Suppressor macrophage (primary cell): ENCODE measurements around the gene MRGPRX1.
"Not testable (repeated sequence)": the region's sequence is repeated elsewhere in the genome, so short reads cannot be mapped to it uniquely, and the experiment has no call there.

Source experiments
- DNase-seq, 4 experiments: peaks; one replicate each; pipeline ENCODE4 v3.0.0-alpha.2; 2020 to 2022
- total RNA-seq, 17 experiments: gene quantifications; one replicate each; lab custom pipeline; 2026; ENCODE audit warnings: mixed read lengths in 6 of 17, inconsistent platforms in 3 of 17; lab: John Stamatoyannopoulos, UW

MRGPRX1 gene
- total RNA-seq = 0 to 1.2 (median 0) reads per million in 17 experiments

GRCh38 chr11:18939314-18939713 lies at the start of gene MRGPRX1:
TSS of gene MRGPRX1 (minus strand) at chr11:18939414. CDS start at chr11:18934784, 4,630 bp downstream.
- DNase-seq = no peak

- no peak for DNase-seq
These were observed 48.4 kb upstream of the MRGPRX1 start for GRCh38 chr11:18987454-18988231.

- no peak for DNase-seq
These were observed 47.5 kb upstream of the MRGPRX1 start for GRCh38 chr11:18986744-18987143.

GRCh38 chr11:18981897-18982296 lies 42.7 kb upstream of the MRGPRX1 start:
- DNase-seq = no peak

- DNase-seq = no peak
These were observed 35.0 kb upstream of the MRGPRX1 start for GRCh38 chr11:18974192-18974591.

- DNase-seq = no peak
These were observed 33.1 kb upstream of the MRGPRX1 start for GRCh38 chr11:18972336-18972735.

GRCh38 chr11:18969720-18970119 lies 30.5 kb upstream of the MRGPRX1 start:
- DNase-seq = no peak

GRCh38 chr11:18958221-18958910 lies 19.2 kb upstream of the MRGPRX1 start:
- DNase-seq = no peak

GRCh38 chr11:18956630-18957029 lies 17.4 kb upstream of the MRGPRX1 start:
- DNase-seq = no peak

GRCh38 chr11:18936002-18936673 lies 3.1 kb downstream of the MRGPRX1 start:
- DNase-seq = no peak

GRCh38 chr11:18934195-18934814 lies 4.9 kb downstream of the MRGPRX1 start:
- no peak for DNase-seq

GRCh38 chr11:18927550-18928322 lies 11.5 kb downstream of the MRGPRX1 start:
- no peak for DNase-seq

GRCh38 chr11:18925426-18925825 lies 13.8 kb downstream of the MRGPRX1 start:
- not testable (repeated sequence) for DNase-seq

- no peak for DNase-seq
These were observed 26.3 kb downstream of the MRGPRX1 start for GRCh38 chr11:18912883-18913282.

- no peak for DNase-seq
These were observed 31.8 kb downstream of the MRGPRX1 start for GRCh38 chr11:18907391-18907790.

- not testable (repeated sequence) for DNase-seq
These were observed 38.6 kb downstream of the MRGPRX1 start for GRCh38 chr11:18900637-18901036.

GRCh38 chr11:18900151-18900611 lies 39.0 kb downstream of the MRGPRX1 start:
- DNase-seq = not testable (repeated sequence)

GRCh38 chr11:18891712-18892111 lies 47.5 kb downstream of the MRGPRX1 start:
- not testable (repeated sequence) for DNase-seq

GRCh38 chr11:18890615-18891014 lies 48.6 kb downstream of the MRGPRX1 start:
- DNase-seq = no peak
